ENCODE results near the gene DNM3.

Gene DNM3

GRCh38 chr1:171819946-171820345 lies 21.4 kb upstream of the DNM3 start:
- TF ChIP-seq EZH2 (IDR thresholded peaks at IDR 0.05; ENCODE audit: borderline replicate concordance, low read length) = no peak
- TF ChIP-seq CTCF (IDR thresholded peaks at IDR 0.05; ENCODE audit: low read length) = no peak
- H4K20me1 ChIP-seq (ENCODE audit: insufficient read depth, low read length) = no peaks in the 10 kb centered on the region
- H3K27me3 ChIP-seq (ENCODE audit: insufficient read depth, low read length) = no peaks in the 10 kb centered on the region
- no peak overlapping the region for H3K9ac ChIP-seq (ENCODE audit: low read length)
- no peak overlapping the region for H3K4me2 ChIP-seq (ENCODE audit: low read length)
- H3K9me3 ChIP-seq (ENCODE audit: low read length) = no peaks in the 10 kb centered on the region
- H2AFZ ChIP-seq (ENCODE audit: low read length) = no peak overlapping the region
- no peaks in the 10 kb centered on the region for H3K36me3 ChIP-seq (ENCODE audit: insufficient read depth, low read length)
- no peaks in the 10 kb centered on the region for H3K4me1 ChIP-seq (ENCODE audit: insufficient read depth, low read length, severe bottlenecking)
- no peak overlapping the region for H3K4me3 ChIP-seq (ENCODE audit: low read depth, low read length, poor library complexity, severe bottlenecking)
- H3K9me2 ChIP-seq (ENCODE audit: low read depth, low read length) = no peaks in the 10 kb centered on the region
- no peak overlapping the region for H3K27ac ChIP-seq (ENCODE audit: low read depth, low read length, poor library complexity, severe bottlenecking)
- no peaks in the 10 kb centered on the region for H3K79me2 ChIP-seq (ENCODE audit: insufficient read depth, low read length)
- no peaks in the 10 kb centered on the region for H3F3A ChIP-seq (ENCODE audit: insufficient read depth, low read length)

- H2AFZ ChIP-seq (ENCODE audit: low read length) = no peak overlapping the region
- H3K79me2 ChIP-seq (ENCODE audit: insufficient read depth, low read length) = no peaks in the 10 kb centered on the region
These were observed 14.3 kb upstream of the DNM3 start for GRCh38 chr1:171826973-171827372.

GRCh38 chr1:171828794-171829193 lies 12.5 kb upstream of the DNM3 start:
- Histone ChIP-seq H2AFZ (ENCODE audit: low read length) (no peak overlapping the region), H3K79me2 (ENCODE audit: insufficient read depth, low read length) (no peaks in the 10 kb centered on the region), H4K20me1 (ENCODE audit: insufficient read depth, low read length) (no peaks in the 10 kb centered on the region), H3K9me2 (ENCODE audit: low read depth, low read length) (no peaks in the 10 kb centered on the region), H3K36me3 (ENCODE audit: insufficient read depth, low read length) (no peaks in the 10 kb centered on the region), H3K9ac (ENCODE audit: low read length) (no peak overlapping the region), H3K9me3 (ENCODE audit: low read length) (0 out of 2 replicates have a peak, but pooled peaks cover 4% of the 10 kb centered on the region), H3F3A (ENCODE audit: insufficient read depth, low read length) (no peaks in the 10 kb centered on the region), H3K27ac (ENCODE audit: low read depth, low read length, poor library complexity, severe bottlenecking) (no peak overlapping the region), H3K4me3 (ENCODE audit: low read depth, low read length, poor library complexity, severe bottlenecking) (no peak overlapping the region), H3K4me1 (ENCODE audit: insufficient read depth, low read length, severe bottlenecking) (no peaks in the 10 kb centered on the region), H3K27me3 (ENCODE audit: insufficient read depth, low read length) (no peaks in the 10 kb centered on the region), H3K4me2 (ENCODE audit: low read length) (no peak overlapping the region)
- no peak for TF ChIP-seq CTCF (IDR thresholded peaks at IDR 0.05; ENCODE audit: low read length)
- no peak for TF ChIP-seq EZH2 (IDR thresholded peaks at IDR 0.05; ENCODE audit: borderline replicate concordance, low read length)

More at GRCh38 chr1:171826973-171827372, 14.3 kb upstream of the DNM3 start:
- Histone ChIP-seq H3K9ac (ENCODE audit: low read length) (no peak overlapping the region), H3K27me3 (ENCODE audit: insufficient read depth, low read length) (no peaks in the 10 kb centered on the region), H3F3A (ENCODE audit: insufficient read depth, low read length) (no peaks in the 10 kb centered on the region), H3K9me3 (ENCODE audit: low read length) (0 out of 2 replicates have a peak, but pooled peaks cover 4% of the 10 kb centered on the region), H3K4me2 (ENCODE audit: low read length) (no peak overlapping the region), H4K20me1 (ENCODE audit: insufficient read depth, low read length) (no peaks in the 10 kb centered on the region), H3K4me3 (ENCODE audit: low read depth, low read length, poor library complexity, severe bottlenecking) (no peak overlapping the region), H3K4me1 (ENCODE audit: insufficient read depth, low read length, severe bottlenecking) (no peaks in the 10 kb centered on the region), H3K9me2 (ENCODE audit: low read depth, low read length) (no peaks in the 10 kb centered on the region), H3K27ac (ENCODE audit: low read depth, low read length, poor library complexity, severe bottlenecking) (no peak overlapping the region), H3K36me3 (ENCODE audit: insufficient read depth, low read length) (no peaks in the 10 kb centered on the region)
- TF ChIP-seq CTCF (IDR thresholded peaks at IDR 0.05; ENCODE audit: low read length) (no peak), EZH2 (IDR thresholded peaks at IDR 0.05; ENCODE audit: borderline replicate concordance, low read length) (no peak)

All from OCI-LY1 (cell line).